ENCODE data around the gene SYT3. TPM values are rescaled to one million over a fixed set of nuclear protein-coding genes. Genes with fewer than 3 reads are reported as not detected.

SYT3 gene
- polyA plus RNA-seq, 1 donor (not counting 4 experiments of a cell fraction or from before 2014, with no cell fraction given) = not detected

DNA sequence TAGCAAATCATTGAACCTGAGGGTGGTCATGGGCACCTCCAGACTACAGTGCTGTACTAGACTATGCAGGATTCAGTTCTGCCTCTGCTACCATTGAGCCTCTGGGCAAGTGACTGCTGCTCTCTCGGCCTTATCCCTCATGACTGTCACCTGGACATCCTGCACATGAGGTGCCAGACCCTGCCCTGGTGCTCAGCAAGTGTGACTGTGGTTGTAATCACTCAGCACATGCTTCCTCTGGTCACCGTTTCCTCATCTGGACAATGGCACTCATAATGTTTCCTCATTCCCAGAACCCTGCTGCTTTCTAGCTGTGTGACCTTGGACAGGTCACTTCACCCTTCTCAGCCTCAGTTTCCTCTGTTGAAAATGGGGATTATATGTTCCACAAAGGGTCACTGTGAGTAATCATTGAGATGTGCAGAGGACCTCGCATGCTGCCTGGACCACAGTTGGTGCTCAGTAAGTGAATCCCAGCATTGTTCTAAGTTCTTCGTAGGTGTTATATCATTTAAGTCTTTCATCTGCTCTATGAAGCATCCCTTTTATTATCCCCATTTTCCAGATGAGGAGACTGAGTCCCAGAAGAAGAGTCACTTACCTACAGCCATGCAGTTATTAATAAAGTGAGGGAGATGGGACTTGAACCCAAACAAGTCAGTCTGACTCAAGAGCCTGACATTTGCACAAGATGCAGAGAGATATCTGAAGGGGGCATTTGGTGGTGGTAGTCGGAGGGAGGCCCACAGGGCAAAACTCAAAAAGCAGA is 3.2 kb downstream of the SYT3 start:
- H4K20me1 ChIP-seq (ENCODE audit: control insufficient read depth, extremely low read depth, insufficient read depth, low read length) = no peaks in the 10 kb centered on the region
- DNase-seq (ENCODE audit: low read depth, low spot score) (no peak), FAIRE-seq (no peak)
- peaks cover 9% of the 10 kb centered on the region for H3K9me3 ChIP-seq (ENCODE audit: control insufficient read depth, low read depth, low read length)
- no peak overlapping the region for H3K4me3 ChIP-seq (ENCODE audit: control insufficient read depth in 2 of 3, extremely low read depth in 1 of 3, insufficient read depth in 2 of 3, low read depth in 1 of 3, low read length in 3 of 3)
- H3K36me3 ChIP-seq (ENCODE audit: control insufficient read depth in 2 of 2, extremely low read depth in 1 of 2, insufficient read depth in 2 of 2, low read length in 2 of 2) = no peaks in the 10 kb centered on the region
- dilution Hi-C loops (cut with MboI; ENCODE audit: extremely low pct_ligation_motif_present, low sequenced_read_pairs) = no loop called here
- no peaks in the 10 kb centered on the region for H3K9me1 ChIP-seq (ENCODE audit: control insufficient read depth, extremely low read depth, insufficient read depth, low read length)
- no peak overlapping the region for H3K9ac ChIP-seq (ENCODE audit: control insufficient read depth, extremely low read depth, insufficient read depth, low read length)
- no peak overlapping the region for H3K27ac ChIP-seq (ENCODE audit: control insufficient read depth, insufficient read depth, low read length)
- no peaks in the 10 kb centered on the region for H3K79me2 ChIP-seq (ENCODE audit: control insufficient read depth, insufficient read depth, low read length)
- H2AFZ ChIP-seq (ENCODE audit: control insufficient read depth, low read length) = no peak overlapping the region
- H3K4me2 ChIP-seq (ENCODE audit: control insufficient read depth, extremely low read depth, insufficient read depth, low read depth, low read length) = no peak overlapping the region
- no peaks in the 10 kb centered on the region for H3K4me1 ChIP-seq (ENCODE audit: control insufficient read depth, extremely low read depth, insufficient read depth, low read length)
- no peak for TF ChIP-seq EZH2 (IDR thresholded peaks at IDR 0.05; ENCODE audit: low read length)
- TF ChIP-seq, protein P1, sequence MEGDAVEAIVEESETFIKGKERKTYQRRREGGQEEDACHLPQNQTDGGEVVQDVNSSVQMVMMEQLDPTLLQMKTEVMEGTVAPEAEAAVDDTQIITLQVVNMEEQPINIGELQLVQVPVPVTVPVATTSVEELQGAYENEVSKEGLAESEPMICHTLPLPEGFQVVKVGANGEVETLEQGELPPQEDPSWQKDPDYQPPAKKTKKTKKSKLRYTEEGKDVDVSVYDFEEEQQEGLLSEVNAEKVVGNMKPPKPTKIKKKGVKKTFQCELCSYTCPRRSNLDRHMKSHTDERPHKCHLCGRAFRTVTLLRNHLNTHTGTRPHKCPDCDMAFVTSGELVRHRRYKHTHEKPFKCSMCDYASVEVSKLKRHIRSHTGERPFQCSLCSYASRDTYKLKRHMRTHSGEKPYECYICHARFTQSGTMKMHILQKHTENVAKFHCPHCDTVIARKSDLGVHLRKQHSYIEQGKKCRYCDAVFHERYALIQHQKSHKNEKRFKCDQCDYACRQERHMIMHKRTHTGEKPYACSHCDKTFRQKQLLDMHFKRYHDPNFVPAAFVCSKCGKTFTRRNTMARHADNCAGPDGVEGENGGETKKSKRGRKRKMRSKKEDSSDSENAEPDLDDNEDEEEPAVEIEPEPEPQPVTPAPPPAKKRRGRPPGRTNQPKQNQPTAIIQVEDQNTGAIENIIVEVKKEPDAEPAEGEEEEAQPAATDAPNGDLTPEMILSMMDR (optimal IDR thresholded peaks at IDR 0.05 in 1 of 3, IDR thresholded peaks at IDR 0.05 in 1 of 3, conservative IDR thresholded peaks at IDR 0.05 in 1 of 3; ENCODE audit: extremely low read depth in 1 of 3, insufficient read depth in 2 of 3, low read length in 3 of 3) = no peak
- H3K27me3 ChIP-seq (ENCODE audit: control insufficient read depth, extremely low read depth, insufficient read depth, low read length) = peaks cover 37% of the 10 kb centered on the region

DNA sequence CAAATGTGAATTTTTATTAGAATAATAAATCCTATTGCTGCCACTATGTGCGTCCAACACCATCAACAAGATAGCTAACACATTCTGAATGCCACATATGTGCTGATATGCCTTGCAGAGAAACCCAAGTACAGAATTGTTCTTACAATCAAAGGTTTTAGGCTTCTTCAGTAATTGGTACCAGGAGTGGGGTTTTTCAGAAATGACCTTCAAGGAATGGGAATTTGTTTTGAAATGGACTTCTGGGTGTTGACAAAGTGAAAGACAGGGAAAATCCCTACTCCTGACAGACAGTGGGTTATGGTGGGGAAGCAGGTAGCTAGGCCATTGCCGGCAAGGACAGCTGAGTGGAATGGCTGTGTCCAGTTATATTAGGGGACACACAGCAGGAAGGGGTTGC is 5.7 kb downstream of the SYT3 start:
- TF ChIP-seq EZH2 (IDR thresholded peaks at IDR 0.05; ENCODE audit: low read length) = no peak
- TF ChIP-seq, protein P1 (optimal IDR thresholded peaks at IDR 0.05 in 1 of 3, IDR thresholded peaks at IDR 0.05 in 1 of 3, conservative IDR thresholded peaks at IDR 0.05 in 1 of 3; ENCODE audit: extremely low read depth in 1 of 3, insufficient read depth in 2 of 3, low read length in 3 of 3) = no peak
- Histone ChIP-seq H3K9me3 (ENCODE audit: control insufficient read depth, low read depth, low read length) (peaks cover 9% of the 10 kb centered on the region), H3K9ac (ENCODE audit: control insufficient read depth, extremely low read depth, insufficient read depth, low read length) (no peak overlapping the region), H3K4me1 (ENCODE audit: control insufficient read depth, extremely low read depth, insufficient read depth, low read length) (no peaks in the 10 kb centered on the region), H2AFZ (ENCODE audit: control insufficient read depth, low read length) (no peak overlapping the region), H3K9me1 (ENCODE audit: control insufficient read depth, extremely low read depth, insufficient read depth, low read length) (no peaks in the 10 kb centered on the region), H3K36me3 (ENCODE audit: control insufficient read depth in 2 of 2, extremely low read depth in 1 of 2, insufficient read depth in 2 of 2, low read length in 2 of 2) (no peaks in the 10 kb centered on the region), H3K27me3 (ENCODE audit: control insufficient read depth, extremely low read depth, insufficient read depth, low read length) (peaks cover 19% of the 10 kb centered on the region), H4K20me1 (ENCODE audit: control insufficient read depth, extremely low read depth, insufficient read depth, low read length) (no peaks in the 10 kb centered on the region), H3K4me2 (ENCODE audit: control insufficient read depth, extremely low read depth, insufficient read depth, low read depth, low read length) (no peak overlapping the region), H3K4me3 (ENCODE audit: control insufficient read depth in 2 of 3, extremely low read depth in 1 of 3, insufficient read depth in 2 of 3, low read depth in 1 of 3, low read length in 3 of 3) (no peak overlapping the region), H3K27ac (ENCODE audit: control insufficient read depth, insufficient read depth, low read length) (no peak overlapping the region), H3K79me2 (ENCODE audit: control insufficient read depth, insufficient read depth, low read length) (no peaks in the 10 kb centered on the region)
- dilution Hi-C loops (cut with MboI; ENCODE audit: extremely low pct_ligation_motif_present, low sequenced_read_pairs) = no loop called here
- FAIRE-seq = no peak
- no peak for DNase-seq (ENCODE audit: low read depth, low spot score)
